Skeletal muscle tissue (tissue), 4 donors: ENCODE data around the gene LRRC8B. TPM values are rescaled to one million over a fixed set of nuclear protein-coding genes. Genes with fewer than 3 reads are reported as not detected.

Experiments
- H3K27ac ChIP-seq: one replicate; pipeline ENCODE4 v1.7.0; 2013; ENCODE audit warnings: mild to moderate bottlenecking, low read depth, low read length, inconsistent platforms
- H3K27me3 ChIP-seq, 3 donors: one replicate each; pipeline ENCODE4 v1.7.0; 2013; ENCODE audit warnings: low read length in 3 of 3; ENCODE audit not compliant: control insufficient read depth in 3 of 3, insufficient read depth in 3 of 3
- H3K36me3 ChIP-seq, 3 donors: one replicate each; pipeline ENCODE4 v1.7.0; 2013; ENCODE audit warnings: low read length in 3 of 3; ENCODE audit not compliant: control insufficient read depth in 3 of 3, insufficient read depth in 3 of 3
- H3K4me1 ChIP-seq, 3 donors: one replicate each; pipeline ENCODE4 v1.7.0; 2013; ENCODE audit warnings: low read length in 3 of 3, mild to moderate bottlenecking in 3 of 3; ENCODE audit not compliant: control insufficient read depth in 3 of 3, insufficient read depth in 3 of 3
- H3K4me3 ChIP-seq, 3 donors: one replicate each; pipeline ENCODE4 v1.7.0; 2013; ENCODE audit warnings: low read length in 3 of 3
- H3K9ac ChIP-seq, 3 donors: one replicate each; pipeline ENCODE4 v1.7.0; 2013; ENCODE audit warnings: low read length in 3 of 3, mild to moderate bottlenecking in 3 of 3, moderate library complexity in 2 of 3, low read depth in 1 of 3
- H3K9me3 ChIP-seq, 3 donors: one replicate each; pipeline ENCODE4 v1.7.0; 2013; ENCODE audit warnings: low read length in 3 of 3; ENCODE audit not compliant: control insufficient read depth in 3 of 3
- total RNA-seq: library from RNA; depleted of rRNA; stranded (reverse); fragments of >200 nt; gene quantifications from one replicate; pipeline ENCODE4 v1.2.3, GENCODE V29; 2014
- donor health status: Osteomylitis.

Gene LRRC8B
- total RNA-seq, 1 donor from 2014 or later, result 3.7 TPM

- Histone ChIP-seq H3K9ac (peak overlapping the region; percentile 94 to 97 (median 95)), H3K27ac (peak overlapping the region; percentile 87), H3K9me3 (no peaks in the 10 kb centered on the region), H3K4me3 (peak overlapping the region; percentile 84 to 99 (median 96)), H3K27me3 (no peaks in the 10 kb centered on the region), H3K36me3 (peaks cover 0 to 3% (median under 1%) of the 10 kb centered on the region in 3 donors), H3K4me1 (peaks cover 22 to 26% (median 24%) of the 10 kb centered on the region in 3 donors)
Measured at GRCh38 chr1:89523572-89524368, 859 bp upstream of the LRRC8B start.

GRCh38 chr1:89525169-89525855, 683 bp downstream of the LRRC8B start:
- Histone ChIP-seq H3K9ac (peak overlapping the region; percentile 94 to 97 (median 95)), H3K4me3 (peak overlapping the region; percentile 92 to 99 (median 96)), H3K36me3 (peaks cover 3 to 5% (median 4%) of the 10 kb centered on the region in 3 donors), H3K27ac (peak overlapping the region; percentile 87), H3K4me1 (peaks cover 22 to 35% (median 27%) of the 10 kb centered on the region in 3 donors), H3K9me3 (no peaks in the 10 kb centered on the region), H3K27me3 (no peaks in the 10 kb centered on the region)

- H3K9ac ChIP-seq, result no peak overlapping the region
- H3K36me3 ChIP-seq, result peaks cover 3 to 9% (median 4%) of the 10 kb centered on the region in 3 donors
- no peak overlapping the region for H3K27ac ChIP-seq
- peaks cover 30 to 42% (median 35%) of the 10 kb centered on the region in 3 donors for H3K4me1 ChIP-seq
- H3K27me3 ChIP-seq, result no peaks in the 10 kb centered on the region
- no peaks in the 10 kb centered on the region for H3K9me3 ChIP-seq
- H3K4me3 ChIP-seq, result no peak overlapping the region
Measured at GRCh38 chr1:89527256-89527655, 2.6 kb downstream of the LRRC8B start.

- Histone ChIP-seq H3K36me3 (peaks cover 3 to 9% (median 4%) of the 10 kb centered on the region in 3 donors), H3K27me3 (no peaks in the 10 kb centered on the region), H3K27ac (no peak overlapping the region), H3K4me3 (no peak overlapping the region), H3K9ac (no peak overlapping the region), H3K4me1 (peaks cover 30 to 42% (median 35%) of the 10 kb centered on the region in 3 donors), H3K9me3 (no peaks in the 10 kb centered on the region)
Measured at GRCh38 chr1:89527750-89528381, 3.2 kb downstream of the LRRC8B start.

- H3K36me3 ChIP-seq, result peaks cover 3 to 9% (median 4%) of the 10 kb centered on the region in 3 donors
- no peak overlapping the region for H3K9ac ChIP-seq
- no peak overlapping the region for H3K27ac ChIP-seq
- H3K27me3 ChIP-seq, result no peaks in the 10 kb centered on the region
- peaks cover 30 to 42% (median 35%) of the 10 kb centered on the region in 3 donors for H3K4me1 ChIP-seq
- no peaks in the 10 kb centered on the region for H3K9me3 ChIP-seq
- no peak overlapping the region for H3K4me3 ChIP-seq
Measured at GRCh38 chr1:89528382-89528780, 3.8 kb downstream of the LRRC8B start.

- H3K4me1 ChIP-seq, result peaks cover 25 to 36% (median 30%) of the 10 kb centered on the region in 3 donors
- H3K9me3 ChIP-seq, result no peaks in the 10 kb centered on the region
- no peaks in the 10 kb centered on the region for H3K27me3 ChIP-seq
- H3K27ac ChIP-seq, result no peak overlapping the region
- peaks cover 3 to 9% (median 4%) of the 10 kb centered on the region in 3 donors for H3K36me3 ChIP-seq
- H3K9ac ChIP-seq, result no peak overlapping the region
- H3K4me3 ChIP-seq, result no peak overlapping the region
Measured at GRCh38 chr1:89529196-89529595, 4.6 kb downstream of the LRRC8B start.

GRCh38 chr1:89530444-89531089, 5.9 kb downstream of the LRRC8B start:
- Histone ChIP-seq H3K27ac (no peak overlapping the region), H3K27me3 (no peaks in the 10 kb centered on the region), H3K4me1 (peaks cover 21 to 32% (median 24%) of the 10 kb centered on the region in 3 donors), H3K9ac (no peak overlapping the region), H3K36me3 (peaks cover 3 to 9% (median 4%) of the 10 kb centered on the region in 3 donors), H3K9me3 (no peaks in the 10 kb centered on the region), H3K4me3 (no peak overlapping the region)

GRCh38 chr1:89531480-89532139, 7.0 kb downstream of the LRRC8B start:
- Histone ChIP-seq H3K4me3 (no peak overlapping the region), H3K9me3 (no peaks in the 10 kb centered on the region), H3K27me3 (no peaks in the 10 kb centered on the region), H3K27ac (no peak overlapping the region), H3K4me1 (peaks cover 20 to 31% (median 21%) of the 10 kb centered on the region in 3 donors), H3K36me3 (peaks cover 3 to 9% (median 4%) of the 10 kb centered on the region in 3 donors), H3K9ac (no peak overlapping the region)

GRCh38 chr1:89532228-89532627, 7.6 kb downstream of the LRRC8B start:
- H3K4me3 ChIP-seq, result no peak overlapping the region
- H3K9me3 ChIP-seq, result no peaks in the 10 kb centered on the region
- no peak overlapping the region for H3K9ac ChIP-seq
- H3K4me1 ChIP-seq, result peaks cover 17 to 29% (median 21%) of the 10 kb centered on the region in 3 donors
- peaks cover 3 to 9% (median 4%) of the 10 kb centered on the region in 3 donors for H3K36me3 ChIP-seq
- no peak overlapping the region for H3K27ac ChIP-seq
- H3K27me3 ChIP-seq, result no peaks in the 10 kb centered on the region
